GM13976 (cell line): ENCODE results near the gene SYCP3.

Experiments
- DNase-seq: peaks from one replicate; pipeline ENCODE4 v3.0.0; 2012; ENCODE audit warnings: low spot score
- CTCF ChIP-seq: IDR thresholded peaks from 2 replicates; pipeline ENCODE4 v1.5.1; 2012; ENCODE audit warnings: borderline replicate concordance, mild to moderate bottlenecking; ENCODE audit not compliant: insufficient read depth; ENCODE audit errors: extremely low read depth, missing control alignments, control extremely low read depth
- in situ Hi-C: fragments of 300-500 bp; cut with MboI; formaldehyde crosslinking; loops from one replicate; pipeline ENCODE4 v1.12.0; 2022; ENCODE audit warnings: low sequenced_read_pairs, mixed read lengths, inconsistent platforms; ENCODE audit not compliant: unreplicated experiment

SYCP3 gene

GRCh38 chr12:101714877-101715444 is 24.3 kb downstream of the SYCP3 start:
- in situ Hi-C loops: no loop called here
- TF ChIP-seq CTCF: no peak
- DNase-seq: no peak

DNA sequence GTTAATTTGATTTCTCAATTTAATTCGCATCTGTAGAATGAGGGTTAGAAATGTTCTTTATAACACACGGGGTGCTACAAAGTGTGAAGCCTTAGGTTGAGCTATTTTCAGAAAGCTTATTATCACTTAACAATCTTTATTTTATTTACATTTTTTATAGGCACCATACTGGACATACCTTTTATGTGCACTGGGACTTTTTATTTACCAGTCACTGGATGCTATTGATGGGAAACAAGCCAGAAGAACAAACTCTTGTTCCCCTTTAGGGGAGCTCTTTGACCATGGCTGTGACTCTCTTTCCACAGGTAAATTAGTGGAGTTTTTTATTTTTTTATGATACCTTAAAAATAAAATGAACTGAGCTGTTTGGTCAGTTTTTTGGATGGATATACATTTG is 25.3 kb downstream of the SYCP3 start:
- TF ChIP-seq CTCF: no peak
- no peak for DNase-seq
- in situ Hi-C loops: no loop called here

GRCh38 chr12:101713059-101713682 is 26.1 kb downstream of the SYCP3 start:
- in situ Hi-C loops: no loop called here
- no peak for TF ChIP-seq CTCF
- DNase-seq: no peak

GRCh38 chr12:101710288-101710687 is 29.0 kb downstream of the SYCP3 start:
- no peak for TF ChIP-seq CTCF
- DNase-seq: no peak
- in situ Hi-C loops: no loop called here

DNA sequence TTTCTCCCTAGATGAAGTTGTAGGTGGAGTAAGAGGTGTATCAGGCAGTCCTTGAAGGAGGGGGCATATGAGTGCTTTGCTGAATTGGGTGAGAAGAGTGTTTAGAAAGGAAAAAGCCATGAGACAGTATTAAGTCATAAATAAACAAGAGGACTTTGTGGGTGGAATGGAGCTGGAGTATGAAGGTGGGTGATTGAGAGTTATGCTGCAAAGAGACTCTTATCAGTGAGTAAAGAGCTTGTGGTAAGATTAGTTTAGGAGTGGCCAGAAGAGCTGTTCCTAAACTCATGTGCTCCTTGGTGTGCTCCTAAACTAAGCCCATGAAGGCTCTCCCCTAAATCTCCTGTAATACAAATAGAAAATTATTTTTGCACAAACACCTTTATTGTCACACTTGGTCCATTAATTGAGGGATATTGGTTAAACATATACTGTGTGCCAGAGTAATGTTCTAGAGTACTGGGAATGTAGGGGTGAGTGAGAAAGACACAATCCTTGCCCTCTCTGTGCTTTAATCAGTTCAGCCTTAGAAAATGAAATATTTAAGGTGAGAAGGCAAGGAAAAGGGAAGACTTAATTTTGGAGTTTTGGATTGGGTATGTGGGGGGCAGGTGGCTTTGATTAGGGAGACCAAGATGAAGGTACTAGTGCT is 32.0 kb downstream of the SYCP3 start:
- no peak for TF ChIP-seq CTCF
- in situ Hi-C loops: no loop called here
- no peak for DNase-seq

DNA sequence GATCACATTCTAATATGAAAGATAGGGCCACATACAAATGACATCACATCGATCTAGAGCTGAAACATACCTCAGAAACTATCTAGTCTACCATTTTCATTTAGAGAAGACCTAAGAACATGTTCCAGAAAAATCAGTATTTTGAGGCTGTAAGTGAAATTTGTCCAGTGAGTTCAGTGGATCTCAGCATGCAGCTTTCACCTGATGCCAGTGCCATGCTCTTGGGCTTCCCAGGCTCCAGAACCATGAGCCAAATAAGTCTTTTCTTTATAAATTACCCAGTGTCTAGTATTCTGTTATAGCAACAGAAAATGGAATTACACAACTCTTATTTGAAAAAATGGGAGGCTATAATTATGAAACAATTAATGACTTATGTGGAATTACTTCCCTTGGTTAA is 32.9 kb downstream of the SYCP3 start:
- no peak for TF ChIP-seq CTCF
- no peak for DNase-seq
- in situ Hi-C loops: no loop called here
